HG02885 (cell line): ENCODE results near the gene PTPRO.

Experiments
- ATAC-seq: cut with Tn5 transposase; IDR thresholded peaks from one replicate; pipeline ENCODE4 v1.9.1; 2021; ENCODE audit warnings: mild to moderate bottlenecking; ENCODE audit not compliant: unreplicated experiment, poor library complexity

PTPRO gene

DNA sequence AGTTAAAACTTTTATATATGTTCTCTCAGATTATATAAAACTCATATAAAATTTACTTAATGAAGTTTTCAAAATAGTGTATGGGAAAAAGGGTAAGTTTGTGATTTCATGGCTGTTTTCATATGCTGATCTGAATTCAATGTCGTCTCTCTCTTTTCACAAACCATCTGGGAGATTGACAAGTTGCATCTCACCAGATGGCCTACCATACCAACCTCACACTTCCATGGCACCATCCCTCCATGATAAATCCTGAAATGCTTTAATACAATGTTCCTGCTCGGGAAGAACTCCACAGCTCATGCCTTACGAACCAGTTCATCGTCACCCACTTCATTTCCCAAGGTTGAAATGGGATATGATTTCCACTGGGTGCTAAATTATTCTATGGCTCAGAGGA lies 22.3 kb downstream of the PTPRO start:
- ATAC-seq, result no peak

DNA sequence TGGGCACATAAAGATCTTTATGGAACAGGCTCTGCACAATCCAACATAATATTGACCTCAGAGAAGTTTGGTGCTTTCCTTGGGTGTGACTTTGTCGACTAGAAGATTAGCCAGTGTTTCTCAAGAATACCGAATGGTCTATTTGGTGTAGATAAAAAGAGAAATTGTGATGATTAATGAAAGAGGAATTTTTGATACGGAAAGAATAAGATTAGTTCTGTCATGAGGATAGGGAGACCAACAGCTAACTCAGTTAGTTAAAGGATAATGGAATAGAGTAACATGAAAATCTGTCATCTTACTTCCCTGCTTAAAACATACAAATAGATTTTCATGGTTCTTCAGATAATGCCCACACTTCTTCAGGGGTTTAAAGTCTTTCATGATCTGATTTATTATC lies 24.2 kb downstream of the PTPRO start:
- ATAC-seq, result no peak

DNA sequence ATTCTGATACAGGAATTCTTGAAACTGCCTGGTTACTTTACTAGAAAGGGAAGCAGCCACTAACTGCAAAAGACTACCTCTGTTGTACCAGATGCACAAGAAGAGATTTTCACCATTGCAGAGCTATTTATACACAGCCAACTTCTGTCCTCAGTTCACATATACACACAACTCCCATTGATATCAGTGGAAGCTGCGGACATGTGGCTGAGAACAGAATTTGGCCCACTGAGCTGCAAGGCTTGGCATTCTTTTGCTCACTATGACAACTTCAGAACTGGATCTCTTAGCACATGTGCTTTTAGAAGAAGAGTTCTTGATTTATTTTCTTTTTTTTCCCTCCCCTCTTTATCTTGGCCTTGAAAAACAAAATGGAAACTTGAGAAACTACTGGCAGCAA lies 28.3 kb downstream of the PTPRO start:
- no peak for ATAC-seq

DNA sequence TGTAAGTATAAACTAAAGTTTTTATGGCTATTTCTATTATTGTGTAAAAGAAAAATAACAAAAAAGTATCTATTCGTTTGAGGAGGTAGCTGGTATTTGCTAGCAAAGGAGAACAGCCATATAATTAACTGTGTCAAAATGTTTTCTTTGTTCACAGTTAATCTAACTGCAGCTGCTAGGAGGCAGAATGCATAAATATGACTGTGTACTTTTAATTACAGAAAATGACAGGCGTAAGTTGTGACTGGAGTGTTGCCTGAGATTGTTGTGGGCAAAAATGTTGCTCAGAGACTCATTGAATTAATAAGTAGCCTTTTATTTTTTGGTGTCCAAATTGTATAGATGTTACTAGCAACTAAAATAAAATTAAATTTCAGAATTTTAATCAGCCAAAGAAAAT lies 33.5 kb downstream of the PTPRO start:
- no peak for ATAC-seq

DNA sequence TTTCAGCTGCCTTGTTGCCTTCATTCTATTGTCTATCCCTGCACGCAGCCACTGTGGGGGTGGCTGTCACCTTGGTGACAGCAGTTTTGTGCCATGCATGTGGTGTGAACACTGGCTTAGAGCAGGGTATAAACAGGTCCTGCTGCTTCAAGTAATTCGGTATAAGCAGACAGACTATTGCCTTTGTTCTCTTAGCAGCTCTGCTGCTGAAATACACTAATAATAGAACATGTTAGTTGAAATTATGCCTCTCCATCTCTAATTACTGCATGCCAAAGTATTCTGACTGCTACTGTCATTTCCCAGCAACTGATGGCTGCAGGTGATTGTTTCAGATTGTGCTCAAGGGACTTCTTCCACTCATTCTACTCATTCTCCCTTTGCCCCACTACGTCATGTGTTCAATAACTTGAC lies 34.6 kb downstream of the PTPRO start:
- no peak for ATAC-seq

DNA sequence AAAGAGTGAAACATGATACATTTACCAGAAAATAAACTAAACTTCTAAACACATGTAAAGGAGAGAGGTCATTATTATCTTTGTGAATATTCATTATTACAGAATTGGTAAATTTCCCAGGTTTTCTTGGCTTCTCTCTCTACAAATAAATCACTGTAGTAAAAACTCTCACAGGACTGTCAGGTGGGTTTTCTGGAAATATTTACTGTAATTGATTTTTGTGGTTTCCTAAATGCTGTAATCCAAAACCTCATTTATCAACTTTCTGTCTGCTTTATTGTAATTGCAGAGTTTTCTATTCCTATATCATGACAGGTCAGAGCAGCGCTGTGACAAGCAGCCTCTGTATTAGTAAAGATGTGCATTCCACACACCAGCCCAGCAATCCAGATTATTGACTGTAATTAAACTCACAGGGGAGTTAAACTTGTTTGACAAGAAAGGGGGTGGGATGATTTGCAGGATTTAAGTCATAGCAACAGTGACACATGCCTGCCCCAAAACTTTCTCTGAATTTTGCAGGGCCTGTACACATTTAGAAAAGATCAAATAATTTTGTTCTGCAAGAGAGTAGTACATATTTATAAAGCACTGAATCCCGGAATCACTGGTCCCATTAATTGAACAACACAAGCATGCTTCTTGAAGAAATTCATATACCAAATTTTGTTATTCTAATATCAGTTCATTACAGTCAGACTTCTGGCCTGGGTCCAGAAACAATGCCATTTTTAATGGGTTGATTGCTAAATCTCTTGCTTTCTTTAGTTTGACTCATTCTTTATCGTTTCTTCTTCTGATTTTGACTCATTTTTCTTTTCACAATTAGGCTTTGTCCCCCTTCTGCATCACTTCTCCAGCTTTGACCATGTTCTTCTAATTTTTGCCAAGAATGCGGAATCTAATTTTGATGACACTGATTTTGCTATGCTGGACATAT lies 42.2 kb downstream of the PTPRO start:
- ATAC-seq, result no peak

DNA sequence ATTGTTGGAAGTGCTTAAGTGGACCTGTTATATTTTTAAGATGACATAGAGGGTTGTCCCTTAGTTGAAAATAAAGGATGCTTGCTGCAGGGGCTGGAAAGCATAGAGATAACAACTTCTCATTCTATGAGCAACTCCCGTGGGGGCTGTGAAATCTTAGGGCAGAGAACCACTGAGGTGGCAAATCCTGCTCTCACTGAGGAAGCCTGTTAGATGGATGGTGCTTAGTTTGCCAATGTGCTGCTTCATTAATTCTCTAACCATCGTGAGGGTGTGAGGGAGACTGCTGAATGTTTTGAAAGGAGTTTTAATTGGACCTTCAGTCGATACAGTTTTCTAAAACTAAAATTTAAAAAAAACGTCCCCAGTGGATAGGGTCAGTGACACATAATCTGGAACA lies 46.5 kb downstream of the PTPRO start:
- ATAC-seq, result no peak

DNA sequence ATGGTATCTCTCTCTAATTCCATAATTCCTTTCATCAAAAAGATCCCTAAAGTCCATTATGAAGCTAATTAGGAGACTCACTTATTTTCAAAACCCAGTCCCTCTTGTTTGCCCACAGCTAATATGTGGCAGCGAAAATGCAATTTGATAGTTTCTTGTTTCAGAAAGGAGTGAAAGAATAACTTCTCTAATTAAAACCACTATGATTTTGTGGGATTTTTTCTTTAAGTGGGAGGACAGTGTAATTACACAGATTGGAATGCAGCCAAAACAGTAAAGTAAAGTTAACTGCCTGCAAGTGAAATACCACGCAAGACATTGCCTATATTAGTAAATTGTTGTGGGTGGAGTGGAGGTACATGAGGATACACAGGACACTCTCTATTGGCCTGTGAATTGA lies 50.0 kb downstream of the PTPRO start:
- no peak for ATAC-seq

DNA sequence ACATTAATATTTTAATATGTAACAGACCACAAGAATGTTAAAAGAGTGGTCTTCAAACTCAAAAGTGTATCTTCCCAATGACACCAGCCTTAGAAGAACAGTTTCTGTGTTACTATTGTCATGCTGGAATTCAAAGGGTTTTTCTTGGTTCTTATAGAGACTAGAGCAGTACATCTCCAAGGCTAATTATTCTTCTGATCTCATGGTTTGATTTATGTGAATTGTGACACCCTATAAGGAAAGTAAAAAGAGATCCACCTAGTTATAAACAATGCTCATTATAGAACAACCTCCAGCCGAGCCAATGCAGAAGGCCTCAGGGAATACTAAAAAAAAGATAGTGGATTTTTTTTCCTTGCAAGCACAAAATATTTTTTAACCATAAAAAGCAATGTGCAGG lies 65.5 kb downstream of the PTPRO start:
- ATAC-seq, result no peak

DNA sequence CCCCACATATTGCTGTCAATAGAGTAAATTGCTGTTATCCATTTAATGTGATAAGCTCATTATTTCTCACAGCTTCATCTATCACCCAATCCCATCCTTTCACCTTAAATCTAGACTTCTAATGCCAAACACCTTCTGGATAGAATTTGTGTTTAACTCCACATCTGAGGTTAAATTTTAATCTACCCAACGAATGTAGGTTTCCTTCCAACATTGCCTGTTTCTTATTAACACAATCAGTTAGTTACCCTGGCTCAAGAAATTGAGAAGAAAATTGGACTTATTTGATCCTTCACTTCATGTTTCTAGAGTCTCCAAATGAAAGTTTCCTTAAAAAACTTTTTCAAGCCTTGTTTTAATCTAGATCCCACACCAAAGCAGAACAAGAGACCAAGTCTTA lies 67.3 kb downstream of the PTPRO start:
- no peak for ATAC-seq

DNA sequence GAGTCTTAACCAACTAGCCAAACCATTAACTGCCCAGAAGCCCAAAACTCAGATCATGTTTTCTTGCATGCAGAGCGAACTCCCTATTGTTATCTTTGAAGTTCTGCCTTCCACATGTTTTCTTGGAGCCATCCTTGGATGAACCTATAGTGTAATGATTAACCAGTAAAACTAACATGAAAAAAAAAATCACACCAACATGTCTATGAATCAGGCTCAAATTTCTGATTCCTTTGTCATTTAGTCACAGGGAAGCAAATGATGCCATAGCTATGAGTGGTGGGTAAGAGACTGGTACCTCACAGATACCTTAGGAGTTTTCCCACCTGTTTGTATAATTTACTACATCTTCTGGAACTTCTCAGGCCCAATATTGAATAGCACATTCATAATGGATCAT lies 70.7 kb downstream of the PTPRO start:
- no peak for ATAC-seq

DNA sequence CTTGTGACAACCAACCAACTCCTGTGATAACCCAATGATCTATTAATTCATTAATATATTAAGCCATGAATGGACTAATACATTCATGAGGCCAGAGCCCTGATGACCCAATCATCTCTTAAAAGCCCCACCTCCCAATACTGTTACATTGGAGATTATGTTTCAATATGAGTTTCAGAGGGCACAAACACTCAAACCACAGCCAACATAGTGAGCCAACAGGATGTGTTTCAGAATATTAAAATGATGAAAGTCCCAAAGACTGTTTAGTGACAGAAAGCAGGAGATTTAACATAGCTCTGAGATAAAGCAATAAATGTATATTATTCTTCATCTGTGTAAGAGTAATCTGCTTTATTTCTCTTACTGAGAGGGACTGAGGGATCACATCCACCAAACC lies 71.7 kb downstream of the PTPRO start:
- no peak for ATAC-seq

DNA sequence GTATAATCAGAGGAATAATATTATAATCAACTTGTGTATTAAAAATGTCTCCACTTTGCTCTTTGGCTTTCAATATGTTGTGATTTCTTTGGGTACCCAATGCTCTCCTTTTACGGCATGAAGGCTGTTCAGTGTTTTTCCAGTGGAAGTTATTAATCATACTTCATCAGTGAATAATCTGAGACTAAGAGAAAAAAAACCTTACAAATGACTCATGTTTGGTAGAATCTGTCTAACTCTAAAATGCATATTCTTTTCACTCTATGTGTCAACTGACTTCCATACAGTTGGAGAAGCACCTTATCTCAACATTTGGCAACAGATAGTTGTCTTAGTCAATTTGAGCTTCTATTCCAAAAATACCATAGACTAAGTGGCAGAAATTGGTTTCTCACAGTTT lies 82.2 kb downstream of the PTPRO start:
- ATAC-seq, result no peak

DNA sequence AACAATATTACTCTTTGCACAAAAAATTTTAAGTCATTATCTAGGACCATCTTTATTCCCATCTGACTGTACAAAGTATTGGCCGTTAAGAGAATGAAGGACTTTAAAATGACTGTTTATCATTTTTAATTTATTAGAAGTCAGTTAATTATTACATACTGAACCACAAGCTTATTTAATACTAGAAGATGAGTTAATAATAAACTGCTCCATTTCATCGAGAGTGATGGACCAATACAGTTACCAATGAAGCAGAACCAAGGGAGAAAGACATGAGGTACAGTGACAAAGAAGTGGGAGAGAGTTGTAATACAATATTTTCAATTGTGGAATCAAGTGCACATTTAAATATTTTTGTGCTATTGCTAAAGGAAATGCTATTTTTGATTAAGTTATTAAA lies 83.3 kb downstream of the PTPRO start:
- no peak for ATAC-seq

DNA sequence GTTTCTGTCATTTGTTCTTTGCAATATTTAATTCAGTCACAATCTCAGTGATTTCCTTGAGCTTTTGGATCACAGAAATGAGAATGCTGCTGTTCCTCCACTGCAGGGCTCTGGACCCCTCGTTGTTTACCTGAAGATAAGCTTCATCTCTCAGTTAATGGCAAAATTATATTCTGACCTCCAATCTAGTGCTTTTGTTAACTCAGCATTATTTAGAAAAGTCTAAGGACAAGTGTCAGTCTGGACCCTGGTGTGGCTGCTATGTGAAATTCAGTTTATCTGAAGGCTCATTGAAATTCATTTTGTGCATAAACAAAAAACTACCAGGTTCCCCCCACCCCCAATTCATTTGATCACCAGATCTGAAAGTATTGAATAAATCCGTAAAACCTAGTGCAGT lies 84.7 kb downstream of the PTPRO start:
- ATAC-seq, result no peak

DNA sequence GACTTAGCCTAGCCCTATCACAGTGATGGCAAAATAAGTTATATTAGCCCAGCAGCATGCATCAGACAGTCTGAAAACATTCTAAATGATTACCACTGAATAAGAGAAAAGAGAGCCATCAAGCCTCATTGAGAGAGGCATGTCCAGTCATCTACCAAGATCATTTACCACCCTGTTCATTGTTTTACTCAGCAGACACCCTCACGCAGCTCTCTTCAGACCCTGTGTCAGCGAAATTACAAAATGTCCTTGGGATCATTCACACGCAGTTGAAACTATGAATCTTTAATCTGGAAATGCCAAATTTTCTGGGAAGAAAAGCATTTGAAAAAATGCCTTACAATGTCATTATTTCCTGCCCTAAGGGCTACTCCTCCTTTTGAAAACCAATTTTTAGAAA lies 89.5 kb downstream of the PTPRO start:
- ATAC-seq, result no peak

DNA sequence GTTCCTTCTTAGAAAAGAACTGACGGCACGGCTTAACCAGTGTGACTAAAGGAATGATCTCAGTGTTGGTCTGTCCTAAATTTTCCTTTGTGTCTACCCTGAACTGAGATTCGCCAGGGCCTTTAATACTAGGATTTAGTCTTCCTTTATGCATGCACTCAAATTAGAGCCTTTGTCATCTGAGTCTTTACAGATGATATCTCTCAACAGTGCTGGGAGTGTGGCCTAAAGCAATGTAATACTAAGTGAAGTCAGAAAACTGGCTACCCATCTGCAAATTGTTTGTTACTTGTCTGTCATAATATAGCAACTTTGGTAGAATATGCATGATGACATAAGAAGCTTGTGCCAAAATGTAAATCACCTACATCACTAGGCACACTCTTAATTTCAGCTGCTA lies 95.4 kb downstream of the PTPRO start:
- ATAC-seq, result no peak

DNA sequence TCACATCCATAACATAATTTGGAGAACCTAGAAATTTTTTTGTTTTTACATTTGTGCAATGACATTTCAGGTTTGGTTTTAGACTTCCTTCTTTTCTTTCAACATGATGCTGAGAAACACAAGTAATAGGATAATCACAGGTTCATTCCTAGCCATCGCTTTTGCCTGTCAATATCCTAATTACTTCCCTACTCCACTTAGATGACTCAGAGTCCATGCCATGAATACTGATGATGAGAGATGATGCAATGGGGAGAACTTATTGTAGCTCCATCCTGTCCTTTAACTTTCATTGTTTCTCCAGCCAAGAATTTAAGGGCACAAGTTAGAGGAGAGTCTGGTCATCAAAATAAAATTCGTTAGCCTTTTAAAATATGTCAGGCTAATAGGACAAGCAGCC lies 101.3 kb downstream of the PTPRO start:
- ATAC-seq, result no peak

DNA sequence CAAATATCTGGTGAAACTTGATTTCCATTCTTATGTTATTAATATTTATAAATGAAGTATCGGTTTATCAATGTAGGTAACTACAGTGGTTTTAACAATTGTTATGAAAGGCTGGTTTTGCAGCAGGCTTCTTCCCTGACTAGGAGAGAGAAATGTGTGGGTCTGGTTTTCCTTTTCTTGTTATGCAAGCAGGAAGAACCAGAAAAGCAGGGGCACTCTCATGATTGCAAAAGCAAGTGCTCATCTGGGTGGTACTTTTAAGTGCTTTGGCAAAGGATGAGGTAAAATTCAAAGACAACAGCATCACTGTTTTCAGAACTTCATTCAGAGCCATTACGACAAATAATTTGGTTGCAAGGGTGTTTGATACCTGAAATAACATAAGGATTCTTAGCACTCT lies 105.6 kb downstream of the PTPRO start:
- ATAC-seq, result no peak

DNA sequence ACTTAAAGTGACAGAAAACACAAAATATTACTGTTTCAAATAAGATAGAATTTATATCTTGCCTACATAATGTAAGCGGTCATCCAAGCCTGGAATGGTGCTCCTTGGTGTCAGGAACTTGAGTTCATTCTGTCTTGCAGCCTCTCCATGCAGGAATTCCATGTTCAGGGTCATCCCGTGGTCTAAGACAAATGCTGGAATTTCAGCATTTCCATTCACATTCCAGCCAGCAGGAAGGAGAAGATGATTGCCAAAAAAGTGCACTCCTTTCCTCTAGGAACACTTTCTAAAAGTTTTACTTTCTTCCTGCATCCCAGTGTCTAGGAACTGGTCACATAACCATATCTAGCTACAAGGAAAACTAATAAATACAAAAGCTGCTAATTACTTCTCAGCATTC lies 106.3 kb downstream of the PTPRO start:
- ATAC-seq, result no peak

DNA sequence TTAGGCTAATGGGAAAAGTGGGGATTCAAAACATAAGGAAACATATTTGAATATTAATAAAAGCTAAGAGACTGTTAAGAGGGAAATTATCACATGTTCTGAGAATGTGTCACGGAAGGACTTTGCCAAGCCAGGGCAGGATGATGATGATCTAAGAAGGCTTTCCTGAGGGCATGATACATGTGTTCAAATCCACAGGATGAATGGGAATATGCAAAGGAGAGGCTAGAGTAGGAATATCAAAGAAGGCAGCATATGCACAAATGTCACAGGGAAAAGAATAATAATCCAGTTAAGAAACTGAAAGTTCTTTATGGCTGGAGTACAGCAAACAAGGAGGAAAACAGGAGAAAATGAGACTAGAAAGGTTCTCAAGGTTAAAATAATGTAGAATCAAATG lies 107.0 kb downstream of the PTPRO start:
- no peak for ATAC-seq

DNA sequence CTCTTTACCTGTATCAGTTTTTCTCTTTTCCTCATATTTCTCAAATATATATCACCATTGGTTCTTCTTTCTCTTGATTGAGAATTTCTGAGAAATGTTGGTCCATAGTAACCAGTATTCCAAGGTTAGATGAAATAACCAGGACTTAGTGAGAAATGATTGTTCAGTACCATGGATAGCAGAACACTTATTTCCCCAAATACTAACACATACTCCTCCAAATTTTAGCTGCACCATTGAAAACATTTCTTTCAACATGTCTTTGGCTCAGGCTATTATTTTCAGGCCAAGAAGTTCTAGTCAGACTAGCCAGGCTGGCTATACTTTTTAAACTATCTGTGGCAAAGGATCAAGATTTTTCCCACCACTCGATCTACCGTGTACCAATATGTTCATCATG lies 113.3 kb downstream of the PTPRO start:
- ATAC-seq, result no peak
